Thyroid gland (tissue), 4 donors: ENCODE data around the gene MCAT. TPM values are rescaled to one million over a fixed set of nuclear protein-coding genes. Genes with fewer than 3 reads are reported as not detected.

ENCODE experiments used
- DNase-seq, 2 donors: peaks; one replicate each; pipeline ENCODE4 v3.0.0-alpha.2; 2019
- H3K27ac ChIP-seq, 3 donors: fragments of 200-600 bp; sonication (generic); 1 replicate in 2 of 3; 2 replicates in 1 of 3; pipeline ENCODE4 v1.5.1; 2016 to 2019; ENCODE audit warnings: mild to moderate bottlenecking in 1 of 3, moderate library complexity in 1 of 3
- H3K27me3 ChIP-seq: fragments of 200-600 bp; sonication (generic); one replicate; pipeline ENCODE4 v1.5.1; 2019
- H3K36me3 ChIP-seq, 2 donors: fragments of 200-600 bp; sonication (generic); one replicate each; pipeline ENCODE4 v1.5.1; 2016 to 2019
- H3K4me1 ChIP-seq, 2 donors: fragments of 200-600 bp; sonication (generic); one replicate each; pipeline ENCODE4 v1.5.1; 2017 to 2019
- H3K4me3 ChIP-seq, 3 donors: fragments of 200-600 bp; sonication (generic); replicated peaks in 1 of 3; 1 replicate in 2 of 3; 2 replicates in 1 of 3; pipeline ENCODE4 v1.5.1; 2016; ENCODE audit warnings: mild to moderate bottlenecking in 1 of 3
- H3K9me3 ChIP-seq: fragments of 200-600 bp; sonication (generic); one replicate; pipeline ENCODE4 v1.5.1; 2017
- CTCF ChIP-seq, 6 experiments: fragments of 200-600 bp in 3 of 6; fragments of 450-650 bp in 3 of 6; sonication (generic) in 3 of 6; IDR thresholded peaks; one replicate each; pipeline ENCODE4 v1.5.1; 2016 to 2019; ENCODE audit warnings: antibody characterized with exemption in 6 of 6, mild to moderate bottlenecking in 2 of 6, inconsistent platforms in 1 of 6, moderate library complexity in 1 of 6
- POLR2A ChIP-seq, 2 donors: fragments of 450-650 bp; IDR thresholded peaks; one replicate each; pipeline ENCODE4 v1.6.1; 2017; ENCODE audit warnings: antibody characterized with exemption in 2 of 2, mild to moderate bottlenecking in 2 of 2, moderate library complexity in 1 of 2
- WGBS, 2 donors: methylation state at CpG; one replicate each; pipeline ENCODE4 v1.1.5; 2017; 5-methylcytosine and 5-hydroxymethylcytosine counted together
- intact Hi-C: fragments of 100-400 bp; cut with DNase I; formaldehyde crosslinking; loops from one replicate; pipeline ENCODE4 v1.15.1; 2023
- total RNA-seq, 4 donors: library from RNA; depleted of rRNA; stranded (reverse); fragments of >200 nt; gene quantifications; one replicate each; pipeline ENCODE4 v1.2.3, GENCODE V29; 2016

Gene MCAT
- total RNA-seq, 4 donors from 2014 or later = 28.4 to 48.5 (median 38.3) TPM

- no peaks in the 10 kb centered on the region for H3K36me3 ChIP-seq
- peak within 1 kb of the TSS; percentile 73 to 89 (median 82) for H3K27ac ChIP-seq
- intact Hi-C loops = no loop called here
- no peak for TF ChIP-seq CTCF (IDR thresholded peaks at IDR 0.05)
- peak; percentile 26 to 72 for TF ChIP-seq POLR2A (IDR thresholded peaks at IDR 0.05)
- DNase-seq = peak; percentile 37 to 61
- 1 to 3% methylated on average over 11 to 12 of the region's 87 CpGs for WGBS, 2 donors
- H3K9me3 ChIP-seq = no peaks in the 10 kb centered on the region
- H3K4me1 ChIP-seq = peaks cover 9 to 10% of the 10 kb centered on the region in 2 donors
- no peaks in the 10 kb centered on the region for H3K27me3 ChIP-seq
- peak within 1 kb of the TSS; percentile 45 to 78 (median 75) for H3K4me3 ChIP-seq
These were observed 43.3 kb upstream of the MCAT start, which contains the start of gene TTLL12 for GRCh38 chr22:43186272-43187170. TSS of gene TTLL12 (minus strand) at chr22:43187134. CDS start at chr22:43187069, 65 bp downstream.

- Histone ChIP-seq H3K27ac (no peak overlapping the region), H3K4me3 (peak overlapping the region in 2 of 3 donors; percentile 75 to 78), H3K4me1 (peaks cover 9 to 10% of the 10 kb centered on the region in 2 donors), H3K27me3 (no peaks in the 10 kb centered on the region), H3K9me3 (no peaks in the 10 kb centered on the region), H3K36me3 (no peaks in the 10 kb centered on the region)
- TF ChIP-seq CTCF (IDR thresholded peaks at IDR 0.05) (no peak), POLR2A (IDR thresholded peaks at IDR 0.05) (no peak)
- WGBS, 2 donors = 2 to 22% methylated on average over 11 to 12 of the region's 12 CpGs
- intact Hi-C loops = no loop called here
- DNase-seq = peak; percentile 81 to 85
These were observed 42.7 kb upstream of the MCAT start for GRCh38 chr22:43185860-43186261.

GRCh38 chr22:43183496-43184277 is 40.5 kb upstream of the MCAT start:
- H3K36me3 ChIP-seq = peaks cover 7 to 8% of the 10 kb centered on the region in 2 donors
- H3K27ac ChIP-seq = no peak overlapping the region
- intact Hi-C loops = no loop called here
- no peak for DNase-seq
- WGBS, 2 donors = 85 to 92% methylated on average over 10 to 12 of the region's 12 CpGs
- peaks cover 9 to 10% of the 10 kb centered on the region in 2 donors for H3K4me1 ChIP-seq
- H3K4me3 ChIP-seq = no peak overlapping the region
- no peaks in the 10 kb centered on the region for H3K27me3 ChIP-seq
- H3K9me3 ChIP-seq = no peaks in the 10 kb centered on the region
- no peak for TF ChIP-seq POLR2A (IDR thresholded peaks at IDR 0.05)
- TF ChIP-seq CTCF (IDR thresholded peaks at IDR 0.05) = no peak

- no peak for DNase-seq
- peaks cover 9 to 10% of the 10 kb centered on the region in 2 donors for H3K4me1 ChIP-seq
- TF ChIP-seq CTCF (IDR thresholded peaks at IDR 0.05) (no peak), POLR2A (IDR thresholded peaks at IDR 0.05) (no peak)
- no peak overlapping the region for H3K4me3 ChIP-seq
- H3K27me3 ChIP-seq = no peaks in the 10 kb centered on the region
- no peak overlapping the region for H3K27ac ChIP-seq
- H3K9me3 ChIP-seq = no peaks in the 10 kb centered on the region
- 94% methylated on average over 7 to 8 of the region's 17 CpGs for WGBS, 2 donors
- peaks cover 7 to 8% of the 10 kb centered on the region in 2 donors for H3K36me3 ChIP-seq
- intact Hi-C loops = no loop called here
These were observed 39.5 kb upstream of the MCAT start for GRCh38 chr22:43182726-43183125.
